ENCODE data around the gene MIOS. TPM values are rescaled to one million over a fixed set of nuclear protein-coding genes. Genes with fewer than 3 reads are reported as not detected.

The MIOS gene
- total and polyA plus RNA-seq, 4 donors: 7.4 to 35.6 (median 12.2) TPM

GRCh38 chr7:7521259-7521658 is 45.4 kb upstream of the MIOS start:
- H3K27ac ChIP-seq (ENCODE audit: low read depth in 1 of 2, low read length in 2 of 2): no peak overlapping the region
- WGBS: 78% methylated on average over 3 of the region's 3 CpGs

More at GRCh38 chr7:7521259-7521658, 45.4 kb upstream of the MIOS start:
- H3K36me3 ChIP-seq (ENCODE audit: control insufficient read depth in 4 of 4, insufficient read depth in 3 of 4, low read depth in 1 of 4, low read length in 3 of 4): no peaks in the 10 kb centered on the region
- H3K27me3 ChIP-seq (ENCODE audit: control insufficient read depth in 4 of 4, insufficient read depth in 4 of 4, low read length in 3 of 4): no peaks in the 10 kb centered on the region
- no peak overlapping the region for H3K9ac ChIP-seq (ENCODE audit: low read depth in 1 of 2, low read length in 2 of 2)
- no peaks in the 10 kb centered on the region for H3K4me1 ChIP-seq (ENCODE audit: control insufficient read depth in 4 of 4, insufficient read depth in 4 of 4, low read length in 3 of 4)
- H3K4me3 ChIP-seq (ENCODE audit: low read depth in 1 of 3, low read length in 3 of 3): no peak overlapping the region
- no peak for TF ChIP-seq GABPA (IDR thresholded peaks at IDR 0.05 in 1 of 2, conservative IDR thresholded peaks at IDR 0.05 in 1 of 2)
- TF ChIP-seq, protein P1, sequence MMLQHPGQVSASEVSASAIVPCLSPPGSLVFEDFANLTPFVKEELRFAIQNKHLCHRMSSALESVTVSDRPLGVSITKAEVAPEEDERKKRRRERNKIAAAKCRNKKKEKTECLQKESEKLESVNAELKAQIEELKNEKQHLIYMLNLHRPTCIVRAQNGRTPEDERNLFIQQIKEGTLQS (IDR thresholded peaks at IDR 0.05): no peak
- TF ChIP-seq HNF4G (IDR thresholded peaks at IDR 0.05): no peak
- TF ChIP-seq RAD21 (IDR thresholded peaks at IDR 0.05): no peak
- no peak for TF ChIP-seq JUND (IDR thresholded peaks at IDR 0.05)
- no peak for TF ChIP-seq RXRA (IDR thresholded peaks at IDR 0.05)
- no peak for TF ChIP-seq HNF4A (conservative IDR thresholded peaks at IDR 0.05)
- no peak for TF ChIP-seq FOXA2 (IDR thresholded peaks at IDR 0.05)
- no peak for TF ChIP-seq FOXA1 (IDR thresholded peaks at IDR 0.05)
- TF ChIP-seq EGR1 (IDR thresholded peaks at IDR 0.05; ENCODE audit: low read depth in 2 of 2): no peak
- no peak for TF ChIP-seq SP1 (IDR thresholded peaks at IDR 0.05)
- TF ChIP-seq NR2F2 (IDR thresholded peaks at IDR 0.05): no peak
- no peak for TF ChIP-seq ZBTB33 (IDR thresholded peaks at IDR 0.05)
- no peak for TF ChIP-seq YY1 (IDR thresholded peaks at IDR 0.05)
- TF ChIP-seq, protein P2, sequence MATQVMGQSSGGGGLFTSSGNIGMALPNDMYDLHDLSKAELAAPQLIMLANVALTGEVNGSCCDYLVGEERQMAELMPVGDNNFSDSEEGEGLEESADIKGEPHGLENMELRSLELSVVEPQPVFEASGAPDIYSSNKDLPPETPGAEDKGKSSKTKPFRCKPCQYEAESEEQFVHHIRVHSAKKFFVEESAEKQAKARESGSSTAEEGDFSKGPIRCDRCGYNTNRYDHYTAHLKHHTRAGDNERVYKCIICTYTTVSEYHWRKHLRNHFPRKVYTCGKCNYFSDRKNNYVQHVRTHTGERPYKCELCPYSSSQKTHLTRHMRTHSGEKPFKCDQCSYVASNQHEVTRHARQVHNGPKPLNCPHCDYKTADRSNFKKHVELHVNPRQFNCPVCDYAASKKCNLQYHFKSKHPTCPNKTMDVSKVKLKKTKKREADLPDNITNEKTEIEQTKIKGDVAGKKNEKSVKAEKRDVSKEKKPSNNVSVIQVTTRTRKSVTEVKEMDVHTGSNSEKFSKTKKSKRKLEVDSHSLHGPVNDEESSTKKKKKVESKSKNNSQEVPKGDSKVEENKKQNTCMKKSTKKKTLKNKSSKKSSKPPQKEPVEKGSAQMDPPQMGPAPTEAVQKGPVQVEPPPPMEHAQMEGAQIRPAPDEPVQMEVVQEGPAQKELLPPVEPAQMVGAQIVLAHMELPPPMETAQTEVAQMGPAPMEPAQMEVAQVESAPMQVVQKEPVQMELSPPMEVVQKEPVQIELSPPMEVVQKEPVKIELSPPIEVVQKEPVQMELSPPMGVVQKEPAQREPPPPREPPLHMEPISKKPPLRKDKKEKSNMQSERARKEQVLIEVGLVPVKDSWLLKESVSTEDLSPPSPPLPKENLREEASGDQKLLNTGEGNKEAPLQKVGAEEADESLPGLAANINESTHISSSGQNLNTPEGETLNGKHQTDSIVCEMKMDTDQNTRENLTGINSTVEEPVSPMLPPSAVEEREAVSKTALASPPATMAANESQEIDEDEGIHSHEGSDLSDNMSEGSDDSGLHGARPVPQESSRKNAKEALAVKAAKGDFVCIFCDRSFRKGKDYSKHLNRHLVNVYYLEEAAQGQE (IDR thresholded peaks at IDR 0.05): no peak
- TF ChIP-seq TAF1 (conservative IDR thresholded peaks at IDR 0.05): no peak
- no peak for TF ChIP-seq CTCF (IDR thresholded peaks at IDR 0.05; ENCODE audit: low read depth, low read length, missing input control)
- H3K9me3 ChIP-seq (ENCODE audit: control insufficient read depth in 4 of 4, low read length in 3 of 4): no peaks in the 10 kb centered on the region
- no peak for DNase-seq (ENCODE audit: low spot score)
